OCI-LY3 (cell line): Measurements from ENCODE around the gene PTPRM.

Source experiments
- H2AFZ ChIP-seq: fragments of 200-600, 300-600 bp; shearing (Covaris generic); 2 replicates; pipeline ENCODE4 v1.6.0; 2014; ENCODE audit warnings: antibody characterized with exemption, low read depth, low read length
- H3K27ac ChIP-seq: fragments of 200-600, 300-600 bp; sonication (generic); 2 replicates; pipeline ENCODE4 v1.5.1; 2014; ENCODE audit warnings: mild to moderate bottlenecking, low read length, moderate library complexity, mixed read lengths
- H3K27me3 ChIP-seq: fragments of 200-600, 300-600 bp; sonication (generic); 2 replicates; pipeline ENCODE4 v1.6.1; 2014; ENCODE audit warnings: low read depth, low read length, mixed read lengths
- H3K36me3 ChIP-seq: fragments of 200-600, 300-600 bp; sonication (generic); replicated peaks from 2 replicates; pipeline ENCODE3; 2014; ENCODE audit warnings: low read depth, low read length, mixed read lengths
- H3K4me1 ChIP-seq: fragments of 300-600, 200-600 bp; sonication (generic); 2 replicates; pipeline ENCODE4 v1.6.1; 2014; ENCODE audit warnings: low read length, mixed read lengths
- H3K4me2 ChIP-seq: fragments of 200-600, 300-600 bp; sonication (generic); 2 replicates; pipeline ENCODE4 v1.6.1; 2014; ENCODE audit warnings: low read length, mixed read lengths
- H3K4me3 ChIP-seq: fragments of 300-600, 200-600 bp; sonication (generic); 2 replicates; pipeline ENCODE4 v1.5.1; 2014; ENCODE audit warnings: antibody characterized with exemption, mild to moderate bottlenecking, low read length, moderate library complexity
- H3K79me2 ChIP-seq: fragments of 300-600, 200-600 bp; shearing (Covaris generic); 2 replicates; pipeline ENCODE4 v1.6.1; 2014; ENCODE audit warnings: mild to moderate bottlenecking, low read length, mixed read lengths
- H3K9ac ChIP-seq: fragments of 300-600, 200-600 bp; shearing (Covaris generic); 2 replicates; pipeline ENCODE4 v1.6.0; 2014; ENCODE audit warnings: mild to moderate bottlenecking, low read length, moderate library complexity
- H3K9me3 ChIP-seq: fragments of 200-600, 300-600 bp; shearing (Covaris generic); 2 replicates; pipeline ENCODE4 v1.6.1; 2014; ENCODE audit warnings: low read length, mixed read lengths; ENCODE audit not compliant: insufficient read depth
- H4K20me1 ChIP-seq: fragments of 200-600, 300-600 bp; sonication (generic); 2 replicates; pipeline ENCODE4 v1.6.1; 2016; ENCODE audit warnings: low read length, mixed read lengths; ENCODE audit not compliant: insufficient read depth
- CTCF ChIP-seq: fragments of 200-600, 300-600 bp; sonication (generic); IDR thresholded peaks from 2 replicates; pipeline ENCODE4 v1.5.1; 2014; ENCODE audit warnings: antibody characterized with exemption, low read length, low read depth
- EZH2phosphoT487 ChIP-seq: fragments of 200-600 bp; shearing (Covaris generic); IDR thresholded peaks from 2 replicates; pipeline ENCODE4 v1.6.1; 2018; ENCODE audit warnings: antibody characterized with exemption, mixed run types, low read depth

Gene PTPRM

GRCh38 chr18:7592305-7593071, 25.4 kb downstream of the PTPRM start:
- Histone ChIP-seq H3K4me2 (no peak overlapping the region), H4K20me1 (0 out of 2 replicates have a peak, but pooled peaks cover 2% of the 10 kb centered on the region), H3K9ac (no peak overlapping the region), H2AFZ (no peak overlapping the region), H3K9me3 (no peaks in the 10 kb centered on the region), H3K36me3 (no peaks in the 10 kb centered on the region), H3K4me1 (peaks cover 12% of the 10 kb centered on the region), H3K4me3 (no peak overlapping the region), H3K79me2 (no peaks in the 10 kb centered on the region), H3K27ac (no peak overlapping the region), H3K27me3 (no peaks in the 10 kb centered on the region)
- TF ChIP-seq EZH2phosphoT487 (no peak), CTCF (no peak)

DNA sequence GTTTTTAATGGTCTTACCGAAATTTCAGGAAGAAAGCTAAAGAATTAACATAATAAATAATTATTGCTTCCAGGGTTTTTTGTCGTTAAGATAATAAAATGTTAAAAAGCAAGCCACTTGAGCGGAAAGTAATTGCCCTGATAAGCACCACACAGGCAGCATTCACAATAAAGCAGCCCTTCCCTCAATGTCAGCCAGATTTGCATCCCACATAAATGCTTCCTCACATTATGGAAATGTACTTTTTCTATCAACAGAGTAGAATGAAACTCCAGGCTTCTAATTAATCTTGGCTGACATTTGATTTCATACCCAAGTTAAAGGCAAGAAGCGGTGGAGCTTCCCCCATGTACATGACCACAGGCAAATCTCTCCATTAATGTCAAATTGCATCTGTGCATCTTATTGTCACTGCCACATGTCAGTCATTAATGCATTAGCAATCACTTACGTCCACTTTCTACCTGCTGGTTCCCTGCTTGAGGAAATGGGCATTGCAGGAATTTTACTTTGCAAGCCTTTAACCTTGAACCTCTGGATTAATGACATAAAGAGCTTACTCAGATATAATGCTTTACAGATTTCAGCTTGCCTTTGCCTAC, 26.2 kb downstream of the PTPRM start:
- H3K27ac ChIP-seq, result no peak overlapping the region
- no peak for TF ChIP-seq CTCF
- no peak for TF ChIP-seq EZH2phosphoT487
- no peak overlapping the region for H3K9ac ChIP-seq
- H3K4me3 ChIP-seq, result no peak overlapping the region
- no peaks in the 10 kb centered on the region for H3K9me3 ChIP-seq
- H3K79me2 ChIP-seq, result no peaks in the 10 kb centered on the region
- H3K4me1 ChIP-seq, result peaks cover 12% of the 10 kb centered on the region
- no peaks in the 10 kb centered on the region for H3K36me3 ChIP-seq
- H2AFZ ChIP-seq, result no peak overlapping the region
- H3K4me2 ChIP-seq, result no peak overlapping the region
- H3K27me3 ChIP-seq, result no peaks in the 10 kb centered on the region
- H4K20me1 ChIP-seq, result 0 out of 2 replicates have a peak, but pooled peaks cover 2% of the 10 kb centered on the region

DNA sequence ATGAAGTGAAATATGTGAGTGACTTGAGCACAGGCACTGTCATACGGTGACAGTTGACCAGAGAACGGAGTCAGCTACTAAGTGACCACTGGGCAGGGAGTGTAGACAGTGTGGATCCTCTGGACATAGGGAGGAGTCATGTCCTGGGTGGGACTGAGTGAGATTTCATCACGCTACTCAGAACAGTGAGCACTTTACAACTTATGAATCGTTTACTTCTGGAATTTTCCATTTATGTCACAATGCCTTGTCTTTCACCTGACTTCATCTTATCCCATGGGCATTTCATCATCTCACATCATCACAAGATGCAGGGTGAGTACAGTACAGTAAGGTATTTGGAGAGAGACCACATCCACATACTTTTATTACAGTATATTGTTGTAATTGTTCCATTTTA, 29.0 kb downstream of the PTPRM start:
- H3K79me2 ChIP-seq, result no peaks in the 10 kb centered on the region
- no peak overlapping the region for H3K4me2 ChIP-seq
- peaks cover 1% of the 10 kb centered on the region for H3K4me1 ChIP-seq

More for the DNA sequence above, 29.0 kb downstream of the PTPRM start:
- no peaks in the 10 kb centered on the region for H3K36me3 ChIP-seq
- no peaks in the 10 kb centered on the region for H3K27me3 ChIP-seq
- no peak overlapping the region for H3K4me3 ChIP-seq
- no peaks in the 10 kb centered on the region for H3K9me3 ChIP-seq
- TF ChIP-seq EZH2phosphoT487, result no peak
- no peak for TF ChIP-seq CTCF
- H3K9ac ChIP-seq, result no peak overlapping the region
- no peak overlapping the region for H2AFZ ChIP-seq
- no peaks in the 10 kb centered on the region for H4K20me1 ChIP-seq
- no peak overlapping the region for H3K27ac ChIP-seq
